ENCODE results near the gene EDIL3.

Gene EDIL3

DNA sequence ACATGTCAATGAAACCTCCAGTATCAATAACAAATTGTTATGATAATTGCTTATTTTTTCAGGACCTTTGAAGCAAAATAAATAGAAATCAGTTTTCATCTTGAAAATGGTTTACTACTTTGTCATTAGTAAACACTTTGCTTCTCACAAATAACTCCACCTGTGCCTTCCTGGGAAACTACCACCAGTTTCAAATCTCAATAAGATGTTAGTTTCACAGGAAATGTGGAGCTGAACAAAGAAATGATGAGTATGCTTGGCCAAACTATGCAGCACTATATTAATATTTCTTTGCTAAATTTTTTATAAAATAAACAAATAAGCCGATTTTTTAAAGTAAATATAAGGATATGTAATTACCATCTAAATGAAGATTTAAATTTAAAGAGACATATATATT lies 442.5 kb downstream of the EDIL3 start:
- DNase-seq = no peak

DNA sequence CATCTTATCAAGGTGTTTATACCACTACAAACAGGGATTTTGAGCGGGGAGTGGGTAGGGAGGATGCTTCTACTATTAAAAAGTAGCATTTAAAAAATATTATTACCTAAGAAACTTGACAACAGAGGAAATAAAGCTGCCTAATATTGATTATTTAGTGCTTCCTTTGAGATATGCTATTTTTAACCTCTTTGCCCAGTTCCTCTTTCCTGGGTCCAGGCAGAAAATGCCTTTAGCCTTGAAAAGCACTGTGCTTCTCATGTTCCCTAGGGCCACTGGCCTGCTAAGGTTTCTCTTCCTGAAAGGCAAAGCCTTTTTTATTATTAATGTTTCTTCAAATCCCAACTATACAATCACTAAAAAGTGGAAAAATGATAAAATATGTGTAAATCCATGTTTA lies 446.8 kb downstream of the EDIL3 start:
- DNase-seq = no peak

DNA sequence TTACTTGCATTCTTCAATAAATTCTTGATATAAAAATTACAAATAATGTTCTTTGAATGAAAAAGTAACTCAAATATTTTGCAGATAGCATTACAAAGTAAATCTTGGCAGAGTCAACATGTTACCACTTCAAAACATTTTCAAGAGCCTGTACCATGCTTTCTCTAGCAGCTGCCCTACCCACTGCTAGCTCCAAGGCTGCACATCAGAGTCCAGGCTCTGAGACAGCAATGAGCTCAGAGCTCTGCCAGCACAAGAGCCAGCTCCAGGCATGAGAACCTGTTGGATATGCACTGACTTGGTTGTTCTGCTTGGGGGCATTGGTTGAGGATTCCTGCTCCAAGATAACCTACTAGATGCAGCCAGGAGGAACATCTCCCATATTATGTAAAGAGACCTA lies 452.7 kb downstream of the EDIL3 start:
- DNase-seq = no peak

DNA sequence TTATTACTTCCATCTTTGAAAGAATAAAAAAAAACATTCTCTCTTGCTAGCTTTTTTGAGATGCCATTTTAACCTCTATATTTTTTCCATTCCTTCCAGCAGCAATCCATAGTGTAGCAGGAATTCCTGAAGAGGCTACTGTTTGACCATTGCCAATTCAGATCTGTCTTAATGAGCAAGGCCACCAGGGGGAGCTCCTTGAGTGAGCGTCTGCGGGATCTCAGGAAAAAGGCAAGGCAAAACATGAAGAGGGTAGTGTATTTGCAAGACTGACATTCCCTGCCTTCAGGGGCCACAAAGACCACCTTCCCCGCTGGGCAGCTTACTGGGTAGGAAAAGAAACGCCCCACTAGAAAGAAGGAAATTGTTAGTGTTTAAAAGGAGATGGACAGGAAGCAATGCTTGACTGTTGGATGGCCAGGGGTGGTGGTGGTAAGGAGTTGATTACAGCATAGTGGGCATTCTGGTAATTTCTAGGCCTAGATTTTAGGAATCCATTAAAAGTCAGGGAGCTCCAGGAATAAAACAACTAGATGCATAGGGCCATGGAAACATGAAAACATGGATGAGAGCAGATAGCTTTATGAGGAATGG lies 457.4 kb downstream of the EDIL3 start:
- peak; percentile 35 for DNase-seq

DNA sequence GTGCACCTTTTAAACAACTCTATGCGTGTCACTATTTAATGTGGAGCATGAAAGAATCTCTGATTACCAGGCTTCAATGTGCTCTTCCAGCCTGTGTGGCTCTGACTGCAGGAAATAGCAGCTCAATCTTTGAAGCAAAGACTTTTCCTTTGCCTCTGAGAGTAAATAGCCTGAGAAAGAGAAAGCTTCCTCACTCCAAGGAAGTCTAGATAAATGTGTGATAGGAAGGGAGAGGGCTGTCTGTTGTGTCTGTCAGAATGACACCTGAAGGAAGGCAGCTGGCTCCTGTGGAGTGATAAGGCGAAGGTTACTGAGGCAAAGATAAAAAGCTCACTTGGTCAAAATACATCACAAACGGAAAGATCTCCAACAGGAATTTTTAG lies 458.7 kb downstream of the EDIL3 start:
- DNase-seq = no peak

DNA sequence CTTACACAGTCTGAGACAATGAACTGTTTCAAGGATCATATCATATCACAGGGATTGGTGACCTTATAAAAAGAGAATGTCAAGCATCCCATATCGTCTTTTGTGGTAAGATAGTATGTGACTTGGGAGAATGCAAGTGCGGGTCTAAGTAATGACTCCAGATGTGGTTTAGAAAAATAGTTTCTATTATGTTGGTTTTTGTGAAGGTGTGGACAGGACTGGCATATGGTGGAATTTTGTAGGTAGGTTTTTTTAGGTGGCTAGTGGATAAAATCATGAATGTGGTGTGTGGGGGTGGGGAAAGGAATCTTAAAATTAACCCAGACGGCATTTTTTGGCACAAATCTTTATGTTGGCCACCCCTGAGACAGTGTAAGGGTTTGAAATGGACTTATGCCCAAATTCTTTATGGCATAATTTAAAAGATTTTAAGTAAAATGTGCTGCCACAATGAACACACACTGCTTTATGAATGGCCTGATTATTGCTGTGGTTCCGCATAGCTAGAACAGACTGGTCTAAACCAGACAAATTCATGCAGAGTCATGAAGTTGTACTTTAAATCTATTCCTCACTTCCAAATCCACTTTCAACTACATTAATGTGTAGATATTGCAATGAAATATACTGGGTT lies 459.2 kb downstream of the EDIL3 start:
- no peak for DNase-seq

DNA sequence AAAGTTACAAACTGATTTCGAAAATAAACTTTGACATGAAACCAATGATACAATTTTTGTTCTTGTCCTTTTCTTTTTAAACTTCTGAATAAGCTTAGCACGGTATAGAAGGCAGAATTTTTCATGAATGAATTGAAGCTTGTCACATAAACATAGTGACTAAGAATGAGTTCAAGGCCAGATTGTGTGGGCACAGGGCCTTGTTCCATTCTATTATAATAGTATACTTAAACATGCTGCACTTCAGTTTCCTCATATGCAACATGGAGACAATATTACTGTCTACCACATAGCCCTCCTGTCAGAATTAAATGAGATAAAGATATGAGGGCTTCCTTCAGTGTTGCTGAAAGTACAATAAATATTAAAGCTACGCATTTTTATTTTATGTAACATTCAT lies 459.8 kb downstream of the EDIL3 start:
- DNase-seq = no peak

DNA sequence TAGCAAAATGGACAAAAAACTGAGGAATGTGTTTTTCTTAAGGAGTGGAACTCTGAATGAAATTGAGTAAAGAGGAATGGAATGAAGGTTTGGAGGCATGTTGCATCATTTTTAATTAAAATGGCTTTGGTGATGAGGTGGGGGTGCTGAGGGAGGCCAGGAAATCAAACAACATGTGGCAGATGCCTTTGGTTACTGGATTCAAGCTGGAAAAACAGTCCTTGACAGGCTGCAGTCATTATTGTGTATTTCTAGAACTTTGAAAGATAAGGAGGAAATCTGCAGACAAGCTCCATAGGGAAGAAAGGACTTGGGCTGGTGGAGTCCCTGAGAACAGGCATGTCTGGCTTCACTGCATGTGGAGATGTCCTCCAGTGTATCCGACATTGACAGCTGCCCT lies 460.5 kb downstream of the EDIL3 start:
- DNase-seq = no peak

DNA sequence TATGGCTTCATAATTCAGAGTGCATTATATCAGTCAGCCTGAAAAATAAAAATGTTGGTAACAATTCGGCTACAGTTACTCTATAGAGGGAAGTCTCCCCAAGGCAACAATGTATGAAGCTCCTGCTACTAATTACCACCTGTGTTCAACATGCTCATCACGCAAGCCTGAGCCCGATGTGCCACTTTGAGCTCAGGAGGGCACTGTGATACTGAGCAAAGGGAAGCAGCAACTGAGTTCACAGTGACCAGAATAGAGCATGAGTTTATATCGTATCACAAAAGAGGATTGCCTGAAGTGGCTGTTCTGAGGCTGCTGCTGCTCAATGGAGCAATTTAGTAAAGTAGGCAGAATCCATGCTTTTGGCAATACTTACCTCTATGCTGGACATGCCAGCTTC lies 462.0 kb downstream of the EDIL3 start:
- no peak for DNase-seq

DNA sequence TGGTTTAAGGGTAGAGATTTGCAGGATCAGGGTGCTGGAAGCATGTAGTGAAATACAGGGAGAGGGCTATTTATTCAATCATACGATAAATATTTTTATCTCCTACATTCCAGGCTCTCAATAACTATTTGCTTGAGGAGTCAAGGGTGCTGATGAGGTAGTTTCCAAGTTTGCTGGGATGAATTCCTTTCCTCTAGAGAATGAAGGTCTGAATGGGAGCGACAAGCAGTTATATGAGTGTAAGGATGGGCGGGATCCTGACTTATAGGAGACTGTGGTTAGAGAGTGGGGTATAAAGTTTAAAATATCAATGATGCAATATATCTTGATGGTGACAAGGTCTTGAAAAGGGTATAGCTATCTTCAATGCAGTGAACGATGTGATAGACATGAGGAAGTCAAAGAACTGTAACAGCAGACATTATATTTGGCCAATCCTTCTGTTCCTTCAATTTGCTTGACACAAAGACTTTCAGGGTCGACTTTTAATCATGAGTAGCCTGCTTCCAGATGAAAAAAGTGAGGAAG lies 462.9 kb downstream of the EDIL3 start:
- no peak for DNase-seq

DNA sequence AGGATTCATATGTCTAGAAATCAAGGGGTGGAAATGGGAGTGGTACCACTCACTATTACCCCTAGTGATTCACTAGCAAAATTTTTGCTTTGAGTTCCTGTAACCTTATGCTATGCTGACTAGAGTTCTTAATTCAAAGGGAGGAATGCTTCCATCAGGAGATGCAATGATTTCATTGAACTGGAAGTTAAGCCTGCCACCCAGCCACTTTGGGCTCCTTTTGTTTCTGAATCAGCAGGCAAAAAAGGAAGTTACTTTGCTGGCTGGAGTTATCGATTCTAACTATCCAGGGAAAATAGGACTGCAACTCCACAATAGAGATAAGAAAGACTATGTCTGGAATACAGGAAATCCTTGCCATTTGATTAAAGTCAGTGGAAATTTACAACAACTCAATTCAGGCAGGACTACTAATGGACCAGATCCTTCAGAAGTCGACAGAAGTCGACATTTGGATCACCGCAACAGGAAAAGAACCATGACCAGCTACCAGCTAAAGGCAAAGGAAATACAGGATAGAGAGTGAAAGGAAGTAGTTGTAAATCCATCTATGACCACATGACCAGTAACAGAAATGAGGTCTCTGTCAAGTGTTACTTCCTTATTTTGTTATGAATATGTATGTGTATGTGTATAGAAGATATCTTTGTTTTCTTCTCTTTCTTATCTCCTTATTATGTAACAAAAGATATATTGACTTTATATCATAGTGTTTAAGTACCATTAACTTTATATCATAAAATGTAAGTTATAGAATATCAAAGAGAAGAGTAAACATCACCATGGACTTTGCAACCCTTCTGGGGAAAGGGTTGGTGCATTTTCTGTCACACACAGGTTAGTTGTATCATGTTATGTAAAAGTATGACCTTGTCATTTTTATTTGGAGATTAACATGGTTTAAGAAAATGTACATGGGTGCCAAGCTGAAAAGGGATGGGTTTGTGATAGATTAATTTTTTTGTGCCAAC lies 465.3 kb downstream of the EDIL3 start:
- DNase-seq = no peak

DNA sequence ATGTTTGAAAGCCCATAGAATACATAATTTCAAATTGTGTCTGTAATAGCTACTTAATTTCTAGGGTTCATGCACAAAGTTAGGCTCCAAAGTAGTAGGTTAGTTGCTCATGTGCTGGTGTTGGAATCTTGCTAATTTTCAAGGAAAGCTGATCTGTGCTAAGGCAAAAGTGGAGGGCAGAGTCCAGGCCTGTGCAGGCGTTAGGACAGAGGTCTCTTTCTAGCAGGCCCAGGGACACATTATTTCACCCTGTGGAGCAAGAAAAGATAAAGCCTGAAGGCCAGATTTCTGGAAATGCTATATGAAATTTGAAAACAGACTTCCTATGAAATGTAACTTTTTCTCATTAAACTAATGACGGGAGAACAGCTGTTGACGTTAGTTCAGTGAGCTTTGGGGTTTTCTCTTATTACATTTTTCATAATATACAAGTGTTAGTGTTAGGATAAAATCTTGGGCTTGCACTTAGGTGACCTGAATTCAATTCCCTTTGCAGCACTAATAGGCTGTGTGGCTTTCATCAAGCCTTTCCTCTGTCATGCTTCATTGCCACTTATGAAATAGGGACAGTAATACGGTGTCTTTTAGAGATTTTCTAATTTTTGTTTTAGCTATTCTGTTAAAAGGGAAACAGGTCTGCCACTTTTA lies 467.3 kb downstream of the EDIL3 start:
- no peak for DNase-seq

DNA sequence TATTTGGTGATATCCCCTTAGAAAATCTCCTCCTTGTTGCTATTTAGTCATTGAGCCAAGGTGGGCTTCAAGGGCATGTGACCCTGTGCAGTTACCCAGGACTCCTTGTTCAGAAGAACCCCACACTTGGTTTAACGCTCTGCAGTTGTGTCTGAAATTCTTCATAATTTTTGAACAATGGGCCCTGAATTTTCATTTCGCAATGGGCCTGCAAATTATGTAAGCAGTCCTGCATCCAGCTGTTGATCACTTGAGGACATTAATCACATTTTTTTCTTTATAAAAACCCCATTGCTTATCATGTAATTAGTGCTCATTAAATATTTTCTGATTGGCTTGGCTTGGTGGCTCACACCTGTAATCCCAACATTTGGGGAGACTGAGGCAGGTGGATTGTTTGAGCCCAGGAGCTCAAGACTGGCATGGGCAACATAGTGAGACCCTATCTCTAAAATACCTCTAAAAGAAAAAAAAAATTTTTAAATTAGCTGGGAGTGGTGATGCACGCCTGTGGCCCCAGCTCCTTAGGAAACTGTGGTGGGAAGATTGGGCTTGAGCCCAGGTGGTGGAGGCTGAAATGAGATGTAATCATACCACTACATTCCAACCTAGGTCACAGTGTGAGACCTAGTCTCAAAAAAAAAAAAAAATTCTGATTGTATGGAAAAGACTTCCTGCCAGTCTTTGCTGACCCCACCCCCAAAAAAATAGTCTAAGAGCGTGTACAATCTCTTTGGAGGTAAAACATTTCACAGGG lies 469.8 kb downstream of the EDIL3 start:
- no peak for DNase-seq

DNA sequence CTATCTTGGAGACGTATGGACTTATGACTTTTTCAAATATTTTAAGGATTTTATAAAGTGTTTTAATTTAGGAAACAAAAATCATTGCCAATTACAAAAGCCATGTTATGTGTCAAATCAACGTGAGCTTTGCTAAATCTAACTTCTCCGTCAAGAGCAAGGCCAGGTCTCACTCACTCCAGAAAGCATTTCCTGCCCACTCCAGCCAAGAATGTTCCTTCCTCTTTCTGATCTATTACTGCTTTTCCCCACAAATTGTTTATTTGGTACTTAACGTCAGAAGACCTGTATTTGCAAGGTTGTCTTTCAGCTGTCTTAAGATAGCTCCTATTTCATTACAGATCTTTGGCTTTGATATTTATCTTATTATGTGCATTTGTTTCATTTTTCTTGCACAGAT lies 470.5 kb downstream of the EDIL3 start:
- no peak for DNase-seq

DNA sequence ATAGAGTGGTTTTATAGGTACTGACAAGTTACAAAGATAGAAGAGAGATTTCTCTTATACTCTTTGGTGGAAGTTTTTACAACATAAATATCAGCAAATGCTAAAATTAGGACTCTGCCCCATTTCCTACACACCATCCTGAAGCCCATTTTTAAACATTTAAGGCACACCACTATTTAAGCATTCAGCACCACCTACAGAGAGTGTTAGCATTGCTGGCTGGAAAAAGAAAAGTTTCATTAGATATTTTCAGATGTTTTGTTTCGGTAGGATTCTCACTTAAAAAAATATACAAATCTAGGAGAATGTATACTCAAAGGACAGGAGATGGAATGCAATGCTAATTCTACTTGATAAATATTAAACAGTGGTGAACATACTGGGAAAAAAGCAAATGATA lies 471.1 kb downstream of the EDIL3 start:
- DNase-seq = no peak

DNA sequence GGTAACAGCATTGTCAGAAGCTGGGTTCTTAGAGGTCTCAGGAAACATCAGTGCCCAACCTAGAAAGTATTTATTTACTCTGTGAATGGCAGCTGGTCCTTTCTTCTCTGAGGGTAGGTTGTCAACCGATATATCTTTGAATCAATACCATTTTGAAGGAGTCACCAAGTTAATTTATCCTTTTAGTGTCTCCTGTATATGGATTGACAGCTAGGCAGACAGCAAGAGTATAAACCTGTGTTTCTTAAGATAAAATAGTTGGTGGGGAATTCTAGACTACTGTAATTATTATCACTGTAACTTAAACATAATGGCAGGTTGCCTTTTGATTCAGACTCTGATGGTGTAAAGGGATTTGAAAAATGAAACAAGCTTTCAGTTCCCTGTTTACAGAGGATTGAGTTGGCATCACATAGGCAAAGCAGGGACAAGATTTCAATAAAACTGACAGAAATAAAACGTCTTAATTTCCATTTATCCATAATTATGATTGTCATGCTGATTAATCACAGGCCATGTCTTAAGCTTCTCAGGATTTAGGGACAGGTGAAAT lies 473.2 kb downstream of the EDIL3 start:
- no peak for DNase-seq

DNA sequence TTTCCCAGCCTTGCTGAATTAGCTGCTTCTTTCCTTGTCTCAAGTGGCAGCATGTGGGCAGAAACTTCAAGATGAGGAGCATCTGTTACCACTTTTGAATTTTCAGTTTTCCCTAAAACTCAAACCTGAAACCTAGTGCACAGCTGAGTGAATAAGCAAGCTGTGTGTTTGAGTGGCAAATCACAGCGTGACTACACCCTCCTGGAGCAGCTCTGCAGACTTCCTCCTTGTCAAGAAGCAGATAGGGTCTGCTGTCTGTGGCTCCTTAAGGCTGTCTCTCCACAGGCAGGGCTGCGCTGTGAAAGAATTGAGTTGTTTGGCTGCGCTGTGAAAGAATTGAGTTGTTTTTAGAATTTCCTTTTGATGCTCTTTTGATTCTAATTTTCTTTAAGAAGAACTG lies 484.4 kb downstream of the EDIL3 start:
- DNase-seq = no peak

DNA sequence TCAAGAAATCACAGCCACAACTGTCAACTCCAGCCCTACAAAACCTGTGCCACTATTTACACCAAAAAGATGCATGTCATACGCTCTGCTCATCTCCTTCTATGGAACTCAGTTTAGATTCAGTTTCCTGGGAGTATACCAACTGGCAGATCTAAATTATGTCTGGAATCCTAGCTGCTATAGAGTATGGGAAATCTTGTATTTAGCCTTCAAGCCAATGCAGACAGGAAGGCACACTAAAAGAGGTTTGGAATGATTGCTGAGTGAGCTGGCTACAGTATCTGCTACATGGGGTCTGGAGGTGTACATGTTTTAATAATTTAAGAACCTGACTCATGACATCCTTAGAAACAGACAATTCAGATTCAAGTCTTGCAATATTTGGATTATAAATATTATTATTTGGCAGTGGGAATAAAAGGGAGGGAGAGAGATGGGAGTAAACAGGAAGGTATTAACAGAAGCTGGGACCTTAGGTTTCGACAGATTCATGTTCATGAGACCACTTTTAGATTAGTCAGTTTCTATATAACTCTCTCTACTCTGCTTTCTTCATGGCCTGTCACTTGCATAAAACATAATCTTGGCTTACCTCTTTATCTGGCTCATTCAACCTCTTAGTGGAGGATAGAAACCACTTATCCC lies 485.2 kb downstream of the EDIL3 start:
- no peak for DNase-seq

DNA sequence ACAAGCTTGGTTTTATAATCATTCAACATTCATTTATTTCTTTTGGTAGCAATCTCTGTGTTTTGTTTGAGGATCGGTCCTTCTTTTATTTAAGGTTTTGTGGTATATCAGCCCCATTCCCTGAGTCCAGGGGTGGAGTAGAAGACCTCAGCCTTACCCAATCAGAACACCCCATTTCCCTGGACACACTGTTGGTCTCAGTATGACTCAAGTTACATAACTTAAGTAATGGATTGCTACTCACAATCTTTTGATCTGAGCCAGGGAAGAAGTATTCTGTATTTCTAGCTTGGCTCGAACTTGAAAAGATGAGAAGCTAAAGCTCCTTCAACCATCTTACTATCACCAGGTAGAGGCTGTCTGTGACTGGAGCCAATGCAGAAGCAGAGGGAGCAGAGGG lies 488.8 kb downstream of the EDIL3 start:
- no peak for DNase-seq

DNA sequence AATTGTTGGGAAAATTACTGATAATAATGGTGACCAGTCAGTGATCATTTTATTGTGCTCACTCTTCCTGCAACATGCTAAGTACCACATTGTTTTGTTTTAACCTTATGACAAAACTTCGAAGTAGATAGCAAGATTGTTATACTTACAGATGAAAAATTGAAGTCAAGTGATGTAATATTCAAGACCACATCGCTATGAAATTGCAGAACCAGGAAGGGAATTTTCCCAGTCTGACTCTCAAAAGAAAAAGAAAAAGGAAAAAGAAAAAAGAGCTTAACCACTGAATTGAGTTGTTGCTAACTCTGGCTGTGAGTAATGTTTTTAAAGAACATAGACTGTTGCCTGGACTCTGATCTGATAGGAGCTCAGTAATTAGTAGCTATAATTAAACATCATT lies 493.4 kb downstream of the EDIL3 start:
- DNase-seq = no peak

All from stimulated activated CD4-positive, alpha-beta T cell treated with anti-CD3 and anti-CD28 coated beads, Interleukin-4, amount 100 ng/mL, for 24 hours (primary cell).